ENCODE results near the gene CEP250. TPM values are rescaled to one million over a fixed set of nuclear protein-coding genes. Genes with fewer than 3 reads are reported as not detected.
"Not testable (repeated sequence)": the region's sequence is repeated elsewhere in the genome, so short reads cannot be mapped to it uniquely, and the experiment has no call there.

Gene CEP250
- polyA plus RNA-seq, 1 donor from 2014 or later, result 22.0 TPM

- no peak overlapping the region for H2AFZ ChIP-seq (ENCODE audit: low read depth, low read length)
These were observed 61.7 kb downstream of the CEP250 start for GRCh38 chr20:35517125-35517524.

GRCh38 chr20:35517767-35518166 lies 62.4 kb downstream of the CEP250 start:
- not testable (repeated sequence) for H2AFZ ChIP-seq (ENCODE audit: low read depth, low read length); H3K79me2 ChIP-seq (replicated peaks; ENCODE audit: insufficient read depth, low read length)

More at GRCh38 chr20:35517125-35517524, 61.7 kb downstream of the CEP250 start:
- H3F3A ChIP-seq (ENCODE audit: insufficient read depth, low read length, poor library complexity, severe bottlenecking), result no peaks in the 10 kb centered on the region
- H3K4me2 ChIP-seq (ENCODE audit: low read length), result no peak overlapping the region
- H3K79me2 ChIP-seq (replicated peaks; ENCODE audit: insufficient read depth, low read length), result no peaks in the 10 kb centered on the region
- no peaks in the 10 kb centered on the region for H3K36me3 ChIP-seq (ENCODE audit: insufficient read depth, low read length)
- H3K9ac ChIP-seq (ENCODE audit: low read length), result no peak overlapping the region
- H4K20me1 ChIP-seq (ENCODE audit: insufficient read depth), result no peaks in the 10 kb centered on the region
- TF ChIP-seq SMC3 (conservative IDR thresholded peaks at IDR 0.05; ENCODE audit: poor library complexity) (no peak), REST (IDR thresholded peaks at IDR 0.05; ENCODE audit: borderline replicate concordance) (no peak), RAD21 (conservative IDR thresholded peaks at IDR 0.05) (no peak), MXI1 (conservative IDR thresholded peaks at IDR 0.05; ENCODE audit: poor library complexity, severe bottlenecking) (no peak), TAF1 (IDR thresholded peaks at IDR 0.05; ENCODE audit: low read depth) (no peak), CTCF (IDR thresholded peaks at IDR 0.05; ENCODE audit: poor library complexity, severe bottlenecking) (no peak)
- no peak overlapping the region for H3K27ac ChIP-seq (ENCODE audit: low read length)
- no peak overlapping the region for H3K4me3 ChIP-seq (ENCODE audit: low read length)
- H3K27me3 ChIP-seq (ENCODE audit: insufficient read depth, low read depth, low read length), result no peaks in the 10 kb centered on the region
- no peaks in the 10 kb centered on the region for H3K9me2 ChIP-seq (ENCODE audit: insufficient read depth, low read length)
- no peaks in the 10 kb centered on the region for H3K9me3 ChIP-seq (ENCODE audit: low read length)

GRCh38 chr20:35518955-35519354 lies 63.6 kb downstream of the CEP250 start:
- Histone ChIP-seq H3K4me3 (ENCODE audit: low read length) (no peak overlapping the region), H3K9ac (ENCODE audit: low read length) (no peak overlapping the region), H3K27me3 (ENCODE audit: insufficient read depth, low read depth, low read length) (no peaks in the 10 kb centered on the region), H2AFZ (ENCODE audit: low read depth, low read length) (no peak overlapping the region), H4K20me1 (ENCODE audit: insufficient read depth) (no peaks in the 10 kb centered on the region), H3F3A (ENCODE audit: insufficient read depth, low read length, poor library complexity, severe bottlenecking) (no peaks in the 10 kb centered on the region), H3K4me2 (ENCODE audit: low read length) (no peak overlapping the region), H3K36me3 (ENCODE audit: insufficient read depth, low read length) (no peaks in the 10 kb centered on the region), H3K9me2 (ENCODE audit: insufficient read depth, low read length) (no peaks in the 10 kb centered on the region), H3K79me2 (replicated peaks; ENCODE audit: insufficient read depth, low read length) (no peaks in the 10 kb centered on the region), H3K9me3 (ENCODE audit: low read length) (no peaks in the 10 kb centered on the region), H3K27ac (ENCODE audit: low read length) (no peak overlapping the region)
- TF ChIP-seq EP300 (conservative IDR thresholded peaks at IDR 0.05; ENCODE audit: poor library complexity, severe bottlenecking) (no peak), REST (IDR thresholded peaks at IDR 0.05; ENCODE audit: borderline replicate concordance) (no peak), RAD21 (conservative IDR thresholded peaks at IDR 0.05) (no peak), EZH2 (IDR thresholded peaks at IDR 0.05; ENCODE audit: borderline replicate concordance, insufficient read depth, low read length, poor library complexity, severe bottlenecking) (no peak), CTCF (IDR thresholded peaks at IDR 0.05; ENCODE audit: poor library complexity, severe bottlenecking) (no peak), TAF1 (IDR thresholded peaks at IDR 0.05; ENCODE audit: low read depth) (no peak), MXI1 (conservative IDR thresholded peaks at IDR 0.05; ENCODE audit: poor library complexity, severe bottlenecking) (no peak), SMC3 (conservative IDR thresholded peaks at IDR 0.05; ENCODE audit: poor library complexity) (no peak), POLR2AphosphoS5 (IDR thresholded peaks at IDR 0.05) (no peak)

More at GRCh38 chr20:35517767-35518166, 62.4 kb downstream of the CEP250 start:
- not testable (repeated sequence) for H4K20me1 ChIP-seq (ENCODE audit: insufficient read depth); H3K36me3 ChIP-seq (ENCODE audit: insufficient read depth, low read length); H3K27me3 ChIP-seq (ENCODE audit: insufficient read depth, low read depth, low read length); H3K9me2 ChIP-seq (ENCODE audit: insufficient read depth, low read length); H3K4me2 ChIP-seq (ENCODE audit: low read length); H3K4me3 ChIP-seq (ENCODE audit: low read length); H3F3A ChIP-seq (ENCODE audit: insufficient read depth, low read length, poor library complexity, severe bottlenecking); H3K27ac ChIP-seq (ENCODE audit: low read length); H3K9ac ChIP-seq (ENCODE audit: low read length); H3K9me3 ChIP-seq (ENCODE audit: low read length)

Measured in neural cell (in vitro differentiated cells).